ENCODE measurements around the gene TF.

The TF gene

GRCh38 chr3:133820129-133820528 is 73.9 kb downstream of the TF start:
- no peak for DNase-seq

GRCh38 chr3:133820889-133821675 is 74.9 kb downstream of the TF start:
- no peak for DNase-seq

GRCh38 chr3:133821767-133822638 is 75.8 kb downstream of the TF start:
- no peak for DNase-seq

GRCh38 chr3:133824961-133825485 is 78.8 kb downstream of the TF start:
- no peak for DNase-seq

- no peak for DNase-seq
Observed at GRCh38 chr3:133825969-133826727, 80.0 kb downstream of the TF start.

- DNase-seq = no peak
Observed at GRCh38 chr3:133827136-133827535, 80.9 kb downstream of the TF start.

GRCh38 chr3:133827684-133828083 is 81.5 kb downstream of the TF start:
- no peak for DNase-seq

GRCh38 chr3:133828576-133829309 is 82.5 kb downstream of the TF start:
- no peak for DNase-seq

GRCh38 chr3:133829310-133829707 is 83.1 kb downstream of the TF start:
- no peak for DNase-seq

GRCh38 chr3:133830071-133830470 is 83.9 kb downstream of the TF start:
- no peak for DNase-seq

GRCh38 chr3:133831966-133832801 is 86.0 kb downstream of the TF start:
- no peak for DNase-seq

- DNase-seq = no peak
Observed at GRCh38 chr3:133832802-133833144, 86.6 kb downstream of the TF start.

- DNase-seq = no peak
Observed at GRCh38 chr3:133833267-133833666, 87.1 kb downstream of the TF start.

- no peak for DNase-seq
Observed at GRCh38 chr3:133833880-133834620, 87.9 kb downstream of the TF start.

GRCh38 chr3:133834621-133835417 is 88.6 kb downstream of the TF start:
- no peak for DNase-seq

GRCh38 chr3:133835418-133835743 is 89.2 kb downstream of the TF start:
- DNase-seq = no peak

- DNase-seq = no peak
Observed at GRCh38 chr3:133835961-133836360, 89.8 kb downstream of the TF start.

- no peak for DNase-seq
Observed at GRCh38 chr3:133836497-133837158, 90.4 kb downstream of the TF start.

- no peak for DNase-seq
Observed at GRCh38 chr3:133837487-133838295, 91.5 kb downstream of the TF start.
